ENCODE data around the gene TRPT1. TPM values are rescaled to one million over a fixed set of nuclear protein-coding genes. Genes with fewer than 3 reads are reported as not detected.

Gene TRPT1
- total RNA-seq, 5 donors from 2014 or later (not counting 1 experiment from before 2014, with no cell fraction given): 16.1 to 48.3 (median 40.2) TPM

DNA sequence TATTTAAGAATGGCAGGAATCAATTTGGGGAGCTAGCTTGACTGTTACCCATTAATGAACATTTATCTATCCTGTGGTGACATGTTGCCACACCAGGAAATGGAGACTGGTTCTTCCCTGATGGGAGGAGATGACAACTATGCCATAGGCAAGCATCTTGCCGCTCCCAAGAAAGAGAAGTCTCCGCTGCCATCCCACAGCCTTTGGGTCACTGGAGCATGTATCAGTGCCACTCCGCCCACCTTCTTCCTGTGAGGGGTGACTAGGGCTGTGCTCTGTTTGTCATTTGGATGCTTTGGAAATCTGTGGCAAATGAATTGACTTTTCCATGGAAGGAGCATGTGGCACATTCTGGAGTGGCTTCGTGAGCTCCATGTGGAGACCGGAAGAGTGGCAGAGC, 33.6 kb downstream of the TRPT1 start:
- peaks cover 4 to 58% of the 10 kb centered on the region in 2 donors for H3K36me3 ChIP-seq (ENCODE audit: control insufficient read depth in 2 of 2, extremely low read depth in 1 of 2, insufficient read depth in 1 of 2, low read length in 1 of 2)

GRCh38 chr11:64186492-64187165, 39.4 kb downstream of the TRPT1 start:
- Histone ChIP-seq H3K27ac (ENCODE audit: low read length) (no peak overlapping the region), H3K27me3 (replicated peaks in 1 of 2; ENCODE audit: control insufficient read depth in 2 of 2, extremely low read depth in 1 of 2, insufficient read depth in 2 of 2, low read length in 1 of 2) (no peaks in the 10 kb centered on the region), H3K9me3 (no peaks in the 10 kb centered on the region), H3K4me3 (ENCODE audit: control insufficient read depth in 1 of 2, extremely low read depth in 1 of 2, low read length in 1 of 2) (no peak overlapping the region), H3K4me1 (ENCODE audit: control insufficient read depth in 1 of 2, extremely low read depth in 1 of 2, insufficient read depth in 2 of 2, low read length in 2 of 2) (peaks cover 6 to 40% of the 10 kb centered on the region in 2 experiments), H3K36me3 (ENCODE audit: control insufficient read depth in 2 of 2, extremely low read depth in 1 of 2, insufficient read depth in 1 of 2, low read length in 1 of 2) (peaks cover 0 to 6% of the 10 kb centered on the region in 2 donors)
- under 1% methylated on average over 31 of the region's 48 CpGs for WGBS (ENCODE audit: insufficient coverage)
- peaks cover 32 to 40% (median 40%) of the 10 kb centered on the region in 3 donors for H3K4me1 Mint-ChIP-seq
- ChIA-PET CTCF (interaction anchor here (0.6 to 2.6 kb wide), 10 partner anchors 14 to 872 kb away, joined by 3 to 15 read pairs (median 4); partner anchors contain the start of genes BAD (in 1 of the 2), GPR137 (in 1 of the 2), NAALADL1 (in 1 of the 2) and PRDX5 (in 1 of the 2)), POLR2A (interaction anchor here in 1 of 2 donors (0.6 to 1.5 kb wide), 3 partner anchors 98 to 131 kb away, joined by 3 to 5 read pairs (median 3); partner anchors contain the start of genes PRDX5 and TRMT112)
- H3K27ac Mint-ChIP-seq: no peak overlapping the region
- H3K9me3 Mint-ChIP-seq: no peaks in the 10 kb centered on the region
- DNase-seq: peak in 9 of 35 experiments; percentile 16 to 53 (median 24)
- H3K27me3 Mint-ChIP-seq: no peaks in the 10 kb centered on the region
- peaks cover 3% of the 10 kb centered on the region for H3K36me3 Mint-ChIP-seq
- no peak overlapping the region for H3K4me3 Mint-ChIP-seq
- no peak for ATAC-seq (replicated peaks in 1 of 4)

More for the DNA sequence above, 33.6 kb downstream of the TRPT1 start:
- ChIA-PET POLR2A (no interaction called here), CTCF (no interaction called here)
- peaks cover 10 to 32% (median 25%) of the 10 kb centered on the region in 3 donors for H3K4me1 Mint-ChIP-seq
- no peak overlapping the region for H3K27ac Mint-ChIP-seq
- Histone ChIP-seq H3K4me1 (ENCODE audit: control insufficient read depth in 1 of 2, extremely low read depth in 1 of 2, insufficient read depth in 2 of 2, low read length in 2 of 2) (peaks cover 6 to 19% of the 10 kb centered on the region in 2 experiments), H3K9me3 (no peaks in the 10 kb centered on the region), H3K27me3 (replicated peaks in 1 of 2; ENCODE audit: control insufficient read depth in 2 of 2, extremely low read depth in 1 of 2, insufficient read depth in 2 of 2, low read length in 1 of 2) (no peaks in the 10 kb centered on the region), H3K27ac (ENCODE audit: low read length) (no peak overlapping the region), H3K4me3 (ENCODE audit: control insufficient read depth in 1 of 2, extremely low read depth in 1 of 2, low read length in 1 of 2) (no peak overlapping the region)
- no peak for ATAC-seq (replicated peaks in 1 of 4)
- H3K36me3 Mint-ChIP-seq: peaks cover 35% of the 10 kb centered on the region
- H3K9me3 Mint-ChIP-seq: no peaks in the 10 kb centered on the region
- no peak overlapping the region for H3K4me3 Mint-ChIP-seq
- WGBS (ENCODE audit: insufficient coverage): 91% methylated on average over 5 of the region's 5 CpGs
- no peak for DNase-seq
- no peaks in the 10 kb centered on the region for H3K27me3 Mint-ChIP-seq

DNA sequence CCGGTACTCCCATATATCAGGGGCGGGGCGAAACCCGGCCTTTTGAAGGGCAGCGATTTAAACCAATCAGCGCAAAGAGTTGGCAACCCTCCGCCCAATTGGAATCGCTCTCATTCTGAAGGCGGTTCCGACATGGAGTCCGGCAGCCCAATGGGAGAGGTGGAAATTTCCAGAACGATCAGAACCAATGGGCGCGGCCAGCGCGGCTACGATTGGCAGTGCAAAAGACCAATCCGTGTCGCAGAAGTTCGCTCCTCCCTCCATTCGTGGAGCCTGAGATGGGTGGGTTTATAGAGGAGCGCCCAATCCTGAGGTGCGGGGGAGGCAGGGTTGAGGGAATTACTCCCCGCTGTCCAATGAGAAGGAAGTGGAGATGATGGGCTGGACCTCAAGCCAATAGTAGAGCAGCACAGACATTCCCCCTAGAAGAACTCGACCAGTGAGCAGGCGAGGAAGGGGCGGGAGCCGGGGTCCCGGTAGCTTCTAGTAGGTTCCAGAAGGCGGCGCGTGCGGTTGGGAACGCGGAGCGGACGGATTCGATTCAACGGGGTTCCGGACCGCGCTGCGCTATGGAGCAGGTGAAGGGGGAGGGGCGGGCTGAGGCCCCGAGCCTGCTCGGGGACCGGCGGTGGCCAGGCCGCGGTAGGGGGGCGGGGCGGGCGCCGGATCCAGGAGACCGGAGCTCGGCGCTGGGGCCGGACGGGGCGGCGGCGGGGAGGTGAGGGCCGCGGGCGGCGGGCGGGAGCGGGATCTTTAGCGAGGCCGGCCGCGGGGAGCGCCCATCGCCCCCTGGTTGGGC, 40.1 kb downstream of the TRPT1 start, which contains the start of gene STIP1:
TSS of gene STIP1 (plus strand) at position 479 of the 799 bp plus-strand sequence. CDS start at position 570, 91 bp downstream.
- Mint-ChIP-seq H3K4me3 (peak within 1 kb of the TSS in 2 of 3 donors; percentile 92 to 99), H3K27me3 (no peaks in the 10 kb centered on the region), H3K36me3 (peaks cover 3% of the 10 kb centered on the region), H3K27ac (peak within 1 kb of the TSS; percentile 94 to 99), H3K4me1 (peaks cover 38 to 43% (median 42%) of the 10 kb centered on the region in 3 donors), H3K9me3 (no peaks in the 10 kb centered on the region)
- DNase-seq (peak; percentile 96 to 100 (median 99)), ATAC-seq (replicated peaks in 1 of 4) (peak; percentile 87 to 90 (median 88))
- Histone ChIP-seq H3K36me3 (ENCODE audit: control insufficient read depth in 2 of 2, extremely low read depth in 1 of 2, insufficient read depth in 1 of 2, low read length in 1 of 2) (peaks cover 0 to 6% of the 10 kb centered on the region in 2 donors), H3K27ac (ENCODE audit: low read length) (peak within 1 kb of the TSS; percentile 40), H3K27me3 (replicated peaks in 1 of 2; ENCODE audit: control insufficient read depth in 2 of 2, extremely low read depth in 1 of 2, insufficient read depth in 2 of 2, low read length in 1 of 2) (no peaks in the 10 kb centered on the region), H3K9me3 (no peaks in the 10 kb centered on the region), H3K4me3 (ENCODE audit: control insufficient read depth in 1 of 2, extremely low read depth in 1 of 2, low read length in 1 of 2) (peak within 1 kb of the TSS; percentile 73 to 89), H3K4me1 (ENCODE audit: control insufficient read depth in 1 of 2, extremely low read depth in 1 of 2, insufficient read depth in 2 of 2, low read length in 2 of 2) (peaks cover 6 to 38% of the 10 kb centered on the region in 2 experiments)
- WGBS (ENCODE audit: insufficient coverage): under 1% methylated on average over 46 of the region's 74 CpGs
- ChIA-PET POLR2A (interaction anchor here in 1 of 2 donors (0.6 to 1.5 kb wide), 4 partner anchors 84 to 132 kb away, joined by 3 to 5 read pairs (median 3); partner anchors contain the start of genes PRDX5 and TRMT112), CTCF (interaction anchor here (0.5 to 2.2 kb wide), 11 partner anchors 11 to 1816 kb away, joined by 3 to 15 read pairs (median 3); partner anchors contain the start of genes BAD (in 1 of the 2), BANF1 (in 1 of the 2), EIF1AD (in 1 of the 2) and GPR137 (in 1 of the 2))

DNA sequence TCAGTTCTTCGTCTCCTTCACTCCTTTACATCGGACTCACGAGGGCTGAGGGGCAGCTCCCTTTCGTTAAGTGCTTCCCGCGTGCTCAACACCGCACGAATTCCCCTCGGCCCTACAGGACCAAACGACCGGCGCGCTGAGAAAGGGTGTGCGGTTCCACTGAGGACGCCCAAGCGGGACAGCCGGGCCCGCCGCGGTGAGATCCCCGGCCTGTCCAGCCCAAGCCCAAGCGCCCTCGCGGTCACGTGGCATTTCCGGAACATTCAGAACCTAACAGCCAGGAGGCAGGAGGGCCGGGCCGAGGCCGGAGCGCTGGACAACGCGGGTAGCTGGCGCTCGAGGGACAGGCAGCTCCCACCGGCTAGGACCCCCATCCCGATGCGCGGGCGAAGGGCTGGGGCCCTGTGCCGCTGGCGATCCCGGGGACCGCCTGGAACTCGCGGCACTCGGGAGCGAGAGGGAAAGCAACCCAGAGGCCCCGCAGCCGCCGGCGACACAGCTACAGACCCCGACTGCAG, 40.8 kb downstream of the TRPT1 start:
- ATAC-seq (replicated peaks in 1 of 4) (no peak), DNase-seq (peak in 5 of 35 experiments; percentile 11 to 26 (median 20))
- no peaks in the 10 kb centered on the region for H3K9me3 ChIP-seq
- no peaks in the 10 kb centered on the region for H3K36me3 Mint-ChIP-seq
- H3K27ac ChIP-seq (ENCODE audit: low read length): peak overlapping the region; percentile 40
- H3K4me1 ChIP-seq (ENCODE audit: control insufficient read depth in 1 of 2, extremely low read depth in 1 of 2, insufficient read depth in 2 of 2, low read length in 2 of 2): peaks cover 6 to 35% of the 10 kb centered on the region in 2 experiments
- H3K27me3 ChIP-seq (replicated peaks in 1 of 2; ENCODE audit: control insufficient read depth in 2 of 2, extremely low read depth in 1 of 2, insufficient read depth in 2 of 2, low read length in 1 of 2): no peaks in the 10 kb centered on the region
- peaks cover 0 to 6% of the 10 kb centered on the region in 2 donors for H3K36me3 ChIP-seq (ENCODE audit: control insufficient read depth in 2 of 2, extremely low read depth in 1 of 2, insufficient read depth in 1 of 2, low read length in 1 of 2)
- H3K9me3 Mint-ChIP-seq: no peaks in the 10 kb centered on the region
- CTCF ChIA-PET: interaction anchor here (0.5 to 2.2 kb wide), 10 partner anchors 11 to 1817 kb away, joined by 3 to 15 read pairs (median 4); partner anchors contain the start of genes BAD (in 1 of the 2), BANF1 (in 1 of the 2), EIF1AD (in 1 of the 2) and GPR137 (in 1 of the 2)
- no peaks in the 10 kb centered on the region for H3K27me3 Mint-ChIP-seq
- 0% methylated on average over 52 of the region's 52 CpGs for WGBS (ENCODE audit: insufficient coverage)
- peaks cover 39 to 42% (median 41%) of the 10 kb centered on the region in 3 donors for H3K4me1 Mint-ChIP-seq
- H3K4me3 ChIP-seq (ENCODE audit: control insufficient read depth in 1 of 2, extremely low read depth in 1 of 2, low read length in 1 of 2): peak overlapping the region; percentile 73 to 89
- peak overlapping the region; percentile 94 to 99 for H3K27ac Mint-ChIP-seq
- H3K4me3 Mint-ChIP-seq: peak overlapping the region in 2 of 3 donors; percentile 92 to 99
- POLR2A ChIA-PET: interaction anchor here (0.6 to 1.5 kb wide), 4 partner anchors 10 to 132 kb away, joined by 3 to 5 read pairs (median 4); partner anchors contain the start of genes PRDX5 (in 1 of the 2) and TRMT112 (in 1 of the 2)

DNA sequence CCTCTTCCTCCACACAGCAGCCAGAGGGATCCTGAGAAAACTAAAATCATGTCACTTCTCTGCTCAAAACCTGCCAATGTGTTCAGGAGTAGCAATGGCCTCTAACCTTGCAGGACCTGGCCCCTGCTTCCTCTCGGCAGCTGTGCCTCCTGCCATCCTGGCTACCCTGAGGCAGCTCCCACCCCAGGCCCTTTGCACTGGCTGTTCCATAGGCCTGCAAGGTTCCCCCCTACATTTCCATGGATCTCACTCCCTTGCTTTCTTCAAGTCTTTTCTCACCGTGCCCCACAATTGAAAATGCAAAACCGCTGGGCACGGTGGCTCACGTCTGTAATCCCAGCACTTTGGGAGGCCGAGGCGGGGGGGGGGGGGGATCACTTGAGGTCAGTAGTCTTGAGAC, 42.1 kb downstream of the TRPT1 start:
- Mint-ChIP-seq H3K4me3 (peak overlapping the region in 2 of 3 donors; percentile 7 to 36), H3K4me1 (peaks cover 34 to 42% (median 35%) of the 10 kb centered on the region in 3 donors), H3K27ac (peak overlapping the region in 1 of 2 donors; percentile 22), H3K36me3 (no peaks in the 10 kb centered on the region), H3K9me3 (no peaks in the 10 kb centered on the region), H3K27me3 (no peaks in the 10 kb centered on the region)
- DNase-seq (no peak), ATAC-seq (replicated peaks in 1 of 4) (no peak)
- peaks cover 0 to 3% of the 10 kb centered on the region in 2 donors for H3K36me3 ChIP-seq (ENCODE audit: control insufficient read depth in 2 of 2, extremely low read depth in 1 of 2, insufficient read depth in 1 of 2, low read length in 1 of 2)
- H3K27ac ChIP-seq (ENCODE audit: low read length): no peak overlapping the region
- CTCF ChIA-PET: interaction anchor here in 1 of 2 donors (1.2 kb wide), 1 partner anchor 198 kb away, joined by 3 read pairs; no protein-coding TSS in a partner anchor
- H3K9me3 ChIP-seq: no peaks in the 10 kb centered on the region
- POLR2A ChIA-PET: interaction anchor here in 1 of 2 donors (0.9 kb wide), 1 partner anchor 119 kb away, joined by 6 read pairs; no protein-coding TSS in a partner anchor
- H3K4me3 ChIP-seq (ENCODE audit: control insufficient read depth in 1 of 2, extremely low read depth in 1 of 2, low read length in 1 of 2): no peak overlapping the region
- H3K4me1 ChIP-seq (ENCODE audit: control insufficient read depth in 1 of 2, extremely low read depth in 1 of 2, insufficient read depth in 2 of 2, low read length in 2 of 2): peaks cover 3 to 29% of the 10 kb centered on the region in 2 experiments
- 95% methylated on average over 7 of the region's 7 CpGs for WGBS (ENCODE audit: insufficient coverage)
- H3K27me3 ChIP-seq (replicated peaks in 1 of 2; ENCODE audit: control insufficient read depth in 2 of 2, extremely low read depth in 1 of 2, insufficient read depth in 2 of 2, low read length in 1 of 2): no peaks in the 10 kb centered on the region
